Endodermal cell (in vitro differentiated cells): Measurements from ENCODE around the gene SDHA. TPM values are rescaled to one million over a fixed set of nuclear protein-coding genes. Genes with fewer than 3 reads are reported as not detected.
"Not testable (repeated sequence)": the region's sequence is repeated elsewhere in the genome, so short reads cannot be mapped to it uniquely, and the experiment has no call there.

Experiments used
- DNase-seq: peaks from one replicate; pipeline ENCODE4 v3.0.0-alpha.2; 2017
- H3K27ac ChIP-seq: 2 replicates; pipeline ENCODE4 v1.5.1; 2013; ENCODE audit warnings: mild to moderate bottlenecking, low read depth, low read length, moderate library complexity
- H3K27me3 ChIP-seq: 2 replicates; pipeline ENCODE4 v1.6.1; 2013; ENCODE audit warnings: mild to moderate bottlenecking, low read length, moderate library complexity; ENCODE audit not compliant: insufficient read depth, control insufficient read depth, poor library complexity, severe bottlenecking
- H3K36me3 ChIP-seq: 2 replicates; pipeline ENCODE4 v1.7.0; 2013; ENCODE audit warnings: mild to moderate bottlenecking, low read length, moderate library complexity; ENCODE audit not compliant: control insufficient read depth, insufficient read depth
- H3K4me1 ChIP-seq: one replicate; pipeline ENCODE4 v1.7.0; 2013; ENCODE audit warnings: low read length; ENCODE audit not compliant: control insufficient read depth, insufficient read depth
- H3K4me3 ChIP-seq: 2 replicates; pipeline ENCODE4 v1.5.1; 2013; ENCODE audit warnings: mild to moderate bottlenecking, low read length, moderate library complexity
- H3K9ac ChIP-seq: 2 replicates; pipeline ENCODE4 v1.6.1; 2013; ENCODE audit warnings: mild to moderate bottlenecking, low read length, moderate library complexity; ENCODE audit not compliant: poor library complexity, severe bottlenecking; ENCODE audit errors: extremely low read depth
- H3K9me3 ChIP-seq: 2 replicates; pipeline ENCODE4 v1.6.1; 2013; ENCODE audit warnings: mild to moderate bottlenecking, low read length, moderate library complexity; ENCODE audit not compliant: control insufficient read depth
- H3K27ac Mint-ChIP-seq: 2 replicates; pipeline ENCODE4 v1.8.0; 2020; ENCODE audit warnings: mixed read lengths
- H3K27me3 Mint-ChIP-seq: 2 replicates; pipeline ENCODE4 v1.8.0; 2021; ENCODE audit warnings: mild to moderate bottlenecking, mixed read lengths; ENCODE audit not compliant: insufficient read depth
- H3K36me3 Mint-ChIP-seq: 2 replicates; pipeline ENCODE4 v1.8.0; 2020; ENCODE audit warnings: low read depth, mixed read lengths
- H3K4me1 Mint-ChIP-seq: 2 replicates; pipeline ENCODE4 v1.8.0; 2020; ENCODE audit warnings: mixed read lengths
- H3K4me3 Mint-ChIP-seq: 2 replicates; pipeline ENCODE4 v1.8.0; 2020; ENCODE audit warnings: mild to moderate bottlenecking, moderate library complexity, mixed read lengths
- H3K9me3 Mint-ChIP-seq: 2 replicates; pipeline ENCODE4 v1.8.0; 2020; ENCODE audit warnings: mild to moderate bottlenecking, mixed read lengths
- CTCF ChIP-seq: fragments of 200-600 bp; sonication (generic); conservative IDR thresholded peaks from 2 replicates; pipeline ENCODE4 v1.5.0; 2021; ENCODE audit warnings: antibody characterized with exemption, mild to moderate bottlenecking
- WGBS, 2 experiments: methylation state at CpG; one replicate each; pipeline versions ENCODE4 v1.1.5 to v1.1.7; 2013; ENCODE audit warnings: missing lambda C conversion rate in 2 of 2, mixed read lengths in 1 of 2; ENCODE audit not compliant: insufficient coverage in 1 of 2, insufficient read length in 1 of 2; 5-methylcytosine and 5-hydroxymethylcytosine counted together
- total RNA-seq, 2 donors: library from RNA; stranded (reverse); fragmentation: NEBNext Ultra II Directional in 1 of 2; extraction: Animal tissue kit (Norgen Biotek cat#: 25700) in 1 of 2; gene quantifications; 2 replicates in 1 of 2; 3 replicates in 1 of 2; pipeline ENCODE4 v1.2.1, GENCODE V29; 2021

Gene SDHA
- total RNA-seq, 2 donors from 2014 or later = 61.6 to 73.1 TPM

GRCh38 chr5:296207-296606, 78.1 kb downstream of the SDHA start:
- peaks cover 22% of the 10 kb centered on the region for H3K36me3 Mint-ChIP-seq
- DNase-seq, H3K9ac ChIP-seq, H3K4me3 ChIP-seq, H3K36me3 ChIP-seq, H3K4me1 ChIP-seq, H3K27ac ChIP-seq, H3K4me3 Mint-ChIP-seq, H3K9me3 Mint-ChIP-seq, H3K27ac Mint-ChIP-seq, H3K27me3 Mint-ChIP-seq, H3K9me3 ChIP-seq, H3K27me3 ChIP-seq: not testable (repeated sequence)
- peaks cover 20% of the 10 kb centered on the region for H3K4me1 Mint-ChIP-seq
- 93 to 100% methylated on average over 3 to 10 of the region's 10 CpGs for WGBS, 2 experiments

DNA sequence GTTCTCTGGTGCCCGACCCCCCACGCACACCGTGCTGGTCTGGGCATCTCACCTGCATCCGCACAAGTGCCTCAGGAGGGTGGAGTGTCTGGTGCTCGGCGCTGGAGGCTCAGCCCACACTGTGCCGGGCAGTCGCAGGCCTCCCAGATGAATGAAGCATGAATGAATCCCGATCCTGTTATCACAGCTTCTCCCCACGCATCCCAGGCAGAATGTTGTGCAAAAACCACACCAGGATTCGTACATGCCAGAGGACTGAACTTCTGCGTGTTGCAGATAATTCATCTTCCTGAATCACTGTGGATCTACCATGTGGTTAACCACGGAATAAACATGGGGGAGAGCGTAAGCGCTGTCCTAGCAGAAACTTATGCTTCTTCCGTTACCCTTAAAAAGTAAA, 78.8 kb downstream of the SDHA start:
- H3K9me3 Mint-ChIP-seq, H3K4me3 ChIP-seq, H3K4me1 ChIP-seq, H3K27ac ChIP-seq, H3K9ac ChIP-seq, H3K27ac Mint-ChIP-seq, DNase-seq, H3K27me3 ChIP-seq, H3K9me3 ChIP-seq, H3K4me3 Mint-ChIP-seq, H3K36me3 ChIP-seq, H3K27me3 Mint-ChIP-seq: not testable (repeated sequence)
- peaks cover 14% of the 10 kb centered on the region for H3K36me3 Mint-ChIP-seq
- peaks cover 20% of the 10 kb centered on the region for H3K4me1 Mint-ChIP-seq
- WGBS, 2 experiments = 92 to 93% methylated on average over 8 to 15 of the region's 16 CpGs

GRCh38 chr5:297448-297847, 79.3 kb downstream of the SDHA start:
- not testable (repeated sequence) for H3K27ac Mint-ChIP-seq, H3K27ac ChIP-seq, H3K36me3 ChIP-seq, H3K4me3 ChIP-seq, H3K9ac ChIP-seq, H3K27me3 ChIP-seq, H3K27me3 Mint-ChIP-seq, H3K9me3 ChIP-seq, DNase-seq, H3K9me3 Mint-ChIP-seq, H3K4me3 Mint-ChIP-seq, H3K4me1 ChIP-seq
- Mint-ChIP-seq H3K36me3 (peaks cover 10% of the 10 kb centered on the region), H3K4me1 (peaks cover 20% of the 10 kb centered on the region)
- WGBS, 2 experiments = 75 to 100% methylated on average over 1 to 6 of the region's 6 CpGs

GRCh38 chr5:297991-298736, 80.0 kb downstream of the SDHA start:
- peaks cover 20% of the 10 kb centered on the region for H3K4me1 Mint-ChIP-seq
- peak; percentile 61 for DNase-seq
- not testable (repeated sequence) for H3K4me3 ChIP-seq, H3K27me3 Mint-ChIP-seq, H3K9me3 ChIP-seq, H3K27ac Mint-ChIP-seq, H3K4me1 ChIP-seq, H3K27ac ChIP-seq, H3K36me3 ChIP-seq, H3K9ac ChIP-seq, H3K27me3 ChIP-seq, H3K9me3 Mint-ChIP-seq, H3K4me3 Mint-ChIP-seq, H3K36me3 Mint-ChIP-seq
- WGBS, 2 experiments = 86 to 87% methylated on average over 5 to 14 of the region's 14 CpGs

- TF ChIP-seq CTCF = no peak
- Histone ChIP-seq H3K27ac (no peak overlapping the region), H3K27me3 (no peaks in the 10 kb centered on the region), H3K9ac (no peak overlapping the region), H3K4me3 (no peak overlapping the region), H3K36me3 (no peaks in the 10 kb centered on the region), H3K9me3 (no peaks in the 10 kb centered on the region), H3K4me1 (no peaks in the 10 kb centered on the region)
- Mint-ChIP-seq H3K27me3 (no peaks in the 10 kb centered on the region), H3K36me3 (peaks cover 3% of the 10 kb centered on the region), H3K9me3 (no peaks in the 10 kb centered on the region), H3K27ac (no peak overlapping the region), H3K4me1 (peaks cover 20% of the 10 kb centered on the region), H3K4me3 (no peak overlapping the region)
- no peak for DNase-seq
- WGBS, 2 experiments = no CpG with 5 or more reads among the region's 2 CpGs
Observed at GRCh38 chr5:298737-299125, 80.6 kb downstream of the SDHA start.

DNA sequence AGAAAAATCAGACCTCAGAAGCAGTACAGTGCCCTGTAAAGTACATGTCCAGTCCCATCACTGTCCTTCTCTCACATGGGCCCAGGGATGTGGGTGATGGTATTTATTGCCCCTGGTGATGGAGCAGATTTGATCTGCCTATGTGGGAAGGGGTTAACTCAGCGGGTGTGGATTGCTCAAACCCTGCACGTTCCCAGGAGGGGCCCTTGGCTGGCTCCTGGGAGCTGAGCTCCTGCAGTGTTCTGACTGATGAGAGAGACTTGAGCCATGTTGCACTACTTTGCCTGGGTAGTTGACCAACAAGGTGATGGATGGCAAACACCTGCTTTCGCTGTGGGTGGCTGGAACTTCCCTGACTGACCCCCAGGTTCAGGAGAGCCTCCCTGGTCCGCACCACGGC, 81.8 kb downstream of the SDHA start:
- H3K4me3 ChIP-seq, H3K9ac ChIP-seq, H3K4me1 ChIP-seq, H3K36me3 Mint-ChIP-seq, H3K9me3 ChIP-seq, H3K27me3 ChIP-seq, H3K27me3 Mint-ChIP-seq, H3K4me3 Mint-ChIP-seq, H3K36me3 ChIP-seq, H3K27ac ChIP-seq, DNase-seq, H3K27ac Mint-ChIP-seq, H3K9me3 Mint-ChIP-seq: not testable (repeated sequence)
- 80 to 84% methylated on average over 1 to 4 of the region's 5 CpGs for WGBS, 2 experiments
- H3K4me1 Mint-ChIP-seq = peaks cover 20% of the 10 kb centered on the region
